NK-92 treated with Interleukin-12 subunit alpha and Interleukin-12 subunit beta, amount 100 ng/mL, for 24 hours (cell line): Measurements from ENCODE around the gene GRIP2.

ENCODE experiments used
- DNase-seq: peaks from one replicate; lab custom pipeline; 2025; lab: John Stamatoyannopoulos, UW

Gene GRIP2

GRCh38 chr3:14538451-14539088, 1.6 kb downstream of the GRIP2 start:
- DNase-seq = no peak

GRCh38 chr3:14537590-14538450, 2.3 kb downstream of the GRIP2 start:
- DNase-seq = no peak

- no peak for DNase-seq
These were observed 3.1 kb downstream of the GRIP2 start for GRCh38 chr3:14536837-14537589.

GRCh38 chr3:14536055-14536815, 3.9 kb downstream of the GRIP2 start:
- no peak for DNase-seq

- DNase-seq = no peak
These were observed 4.5 kb downstream of the GRIP2 start for GRCh38 chr3:14535616-14536015.

- no peak for DNase-seq
These were observed 5.5 kb downstream of the GRIP2 start for GRCh38 chr3:14534516-14535191.

GRCh38 chr3:14533457-14533958, 6.6 kb downstream of the GRIP2 start:
- no peak for DNase-seq

GRCh38 chr3:14532691-14533456, 7.3 kb downstream of the GRIP2 start:
- DNase-seq = no peak

- no peak for DNase-seq
These were observed 8.2 kb downstream of the GRIP2 start for GRCh38 chr3:14531856-14532395.

GRCh38 chr3:14528081-14528480, 12.1 kb downstream of the GRIP2 start:
- DNase-seq = no peak

- DNase-seq = no peak
These were observed 14.2 kb downstream of the GRIP2 start for GRCh38 chr3:14525685-14526631.

GRCh38 chr3:14524920-14525660, 15.1 kb downstream of the GRIP2 start:
- DNase-seq = no peak

- DNase-seq = no peak
These were observed 15.8 kb downstream of the GRIP2 start for GRCh38 chr3:14524311-14524711.

GRCh38 chr3:14523792-14524191, 16.4 kb downstream of the GRIP2 start:
- no peak for DNase-seq

- no peak for DNase-seq
These were observed 17.4 kb downstream of the GRIP2 start for GRCh38 chr3:14522768-14523167.

- DNase-seq = no peak
These were observed 17.9 kb downstream of the GRIP2 start for GRCh38 chr3:14522129-14522691.

GRCh38 chr3:14521611-14522010, 18.5 kb downstream of the GRIP2 start:
- no peak for DNase-seq

- no peak for DNase-seq
These were observed 19.2 kb downstream of the GRIP2 start for GRCh38 chr3:14520967-14521366.
